Ascending aorta (tissue), 2 donors: Measurements from ENCODE around the gene COL19A1. TPM values are rescaled to one million over a fixed set of nuclear protein-coding genes. Genes with fewer than 3 reads are reported as not detected.

ENCODE experiments used
- DNase-seq, 2 donors: peaks; one replicate each; pipeline ENCODE4 v3.0.0-alpha.2; 2019; ENCODE audit warnings: low spot score in 2 of 2
- H3K27ac ChIP-seq, 2 donors: fragments of 200-600 bp; sonication (generic); one replicate each; pipeline ENCODE4 v1.5.1; 2016 to 2017; ENCODE audit warnings: mild to moderate bottlenecking in 1 of 2
- H3K27me3 ChIP-seq: fragments of 200-600 bp; sonication (generic); one replicate; pipeline ENCODE4 v1.5.1; 2017
- H3K36me3 ChIP-seq, 2 donors: fragments of 200-600 bp; sonication (generic); one replicate each; pipeline ENCODE4 v1.5.1; 2016
- H3K4me1 ChIP-seq, 2 donors: fragments of 200-600 bp; sonication (generic); one replicate each; pipeline ENCODE4 v1.5.1; 2016 to 2017; ENCODE audit warnings: mild to moderate bottlenecking in 1 of 2
- H3K4me3 ChIP-seq, 2 donors: fragments of 200-600 bp; sonication (generic); one replicate each; pipeline ENCODE4 v1.5.1; 2016 to 2017; ENCODE audit warnings: mild to moderate bottlenecking in 1 of 2
- H3K9me3 ChIP-seq, 2 donors: fragments of 200-600 bp; sonication (generic); one replicate each; pipeline ENCODE4 v1.5.1; 2016
- intact Hi-C: fragments of 100-400 bp; cut with DNase I; formaldehyde crosslinking; loops from one replicate; pipeline ENCODE4 v1.15.1; 2023
- total RNA-seq: library from RNA; depleted of rRNA; stranded (reverse); fragments of >200 nt; gene quantifications from one replicate; pipeline ENCODE4 v1.1.0, GENCODE V29; 2016
- TF ChIP-seq, protein P1 (sequence below), 3 experiments: fragments of 200-600 bp in 2 of 3; fragments of 450-650 bp in 1 of 3; sonication (generic) in 2 of 3; IDR thresholded peaks; one replicate each; pipeline ENCODE4 v1.5.1; 2016 to 2019; ENCODE audit warnings: antibody characterized with exemption in 3 of 3, mild to moderate bottlenecking in 1 of 3, moderate library complexity in 1 of 3

Gene COL19A1
- total RNA-seq, 1 donor from 2014 or later, result not detected

- Histone ChIP-seq H3K4me3 (no peak overlapping the region), H3K9me3 (no peaks in the 10 kb centered on the region), H3K36me3 (no peaks in the 10 kb centered on the region), H3K27me3 (no peaks in the 10 kb centered on the region), H3K4me1 (no peaks in the 10 kb centered on the region), H3K27ac (no peak overlapping the region)
- DNase-seq, result no peak
- intact Hi-C loops, result no loop called here
- TF ChIP-seq, protein P1, sequence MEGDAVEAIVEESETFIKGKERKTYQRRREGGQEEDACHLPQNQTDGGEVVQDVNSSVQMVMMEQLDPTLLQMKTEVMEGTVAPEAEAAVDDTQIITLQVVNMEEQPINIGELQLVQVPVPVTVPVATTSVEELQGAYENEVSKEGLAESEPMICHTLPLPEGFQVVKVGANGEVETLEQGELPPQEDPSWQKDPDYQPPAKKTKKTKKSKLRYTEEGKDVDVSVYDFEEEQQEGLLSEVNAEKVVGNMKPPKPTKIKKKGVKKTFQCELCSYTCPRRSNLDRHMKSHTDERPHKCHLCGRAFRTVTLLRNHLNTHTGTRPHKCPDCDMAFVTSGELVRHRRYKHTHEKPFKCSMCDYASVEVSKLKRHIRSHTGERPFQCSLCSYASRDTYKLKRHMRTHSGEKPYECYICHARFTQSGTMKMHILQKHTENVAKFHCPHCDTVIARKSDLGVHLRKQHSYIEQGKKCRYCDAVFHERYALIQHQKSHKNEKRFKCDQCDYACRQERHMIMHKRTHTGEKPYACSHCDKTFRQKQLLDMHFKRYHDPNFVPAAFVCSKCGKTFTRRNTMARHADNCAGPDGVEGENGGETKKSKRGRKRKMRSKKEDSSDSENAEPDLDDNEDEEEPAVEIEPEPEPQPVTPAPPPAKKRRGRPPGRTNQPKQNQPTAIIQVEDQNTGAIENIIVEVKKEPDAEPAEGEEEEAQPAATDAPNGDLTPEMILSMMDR (IDR thresholded peaks at IDR 0.05), result no peak
These were observed 167.4 kb downstream of the COL19A1 start for GRCh38 chr6:70033781-70034180.

- H3K9me3 ChIP-seq, result no peaks in the 10 kb centered on the region
- intact Hi-C loops, result no loop called here
These were observed 171.1 kb downstream of the COL19A1 start for GRCh38 chr6:70037445-70037844.

DNA sequence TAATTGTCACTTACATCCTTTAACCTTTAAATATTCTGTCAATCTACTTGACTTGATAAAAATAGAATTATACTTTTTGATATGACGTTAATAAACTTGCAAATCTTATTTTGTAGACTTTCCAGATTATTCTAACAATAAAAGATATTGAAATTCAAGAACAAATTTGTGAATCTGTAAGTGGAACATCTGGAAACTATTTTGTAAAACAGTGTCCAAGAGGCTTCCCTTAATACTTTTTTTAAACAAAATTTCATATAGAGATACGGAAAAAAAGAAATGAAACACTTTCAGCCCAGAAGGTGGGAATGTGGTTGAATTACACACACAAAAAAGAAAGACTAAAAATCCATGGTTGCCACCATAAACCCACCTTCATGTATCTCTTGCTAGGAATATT lies 174.4 kb downstream of the COL19A1 start:
- intact Hi-C loops, result no loop called here
- Histone ChIP-seq H3K36me3 (no peaks in the 10 kb centered on the region), H3K27ac (no peak overlapping the region), H3K9me3 (no peaks in the 10 kb centered on the region), H3K27me3 (no peaks in the 10 kb centered on the region), H3K4me3 (no peak overlapping the region), H3K4me1 (no peaks in the 10 kb centered on the region)
- no peak for DNase-seq
- TF ChIP-seq, protein P1 (IDR thresholded peaks at IDR 0.05), result no peak

More at GRCh38 chr6:70037445-70037844, 171.1 kb downstream of the COL19A1 start:
- H3K27ac ChIP-seq, result no peak overlapping the region
- TF ChIP-seq, protein P1 (IDR thresholded peaks at IDR 0.05), result no peak
- no peaks in the 10 kb centered on the region for H3K27me3 ChIP-seq
- no peak for DNase-seq
- no peaks in the 10 kb centered on the region for H3K36me3 ChIP-seq
- no peaks in the 10 kb centered on the region for H3K4me1 ChIP-seq
- no peak overlapping the region for H3K4me3 ChIP-seq

DNA sequence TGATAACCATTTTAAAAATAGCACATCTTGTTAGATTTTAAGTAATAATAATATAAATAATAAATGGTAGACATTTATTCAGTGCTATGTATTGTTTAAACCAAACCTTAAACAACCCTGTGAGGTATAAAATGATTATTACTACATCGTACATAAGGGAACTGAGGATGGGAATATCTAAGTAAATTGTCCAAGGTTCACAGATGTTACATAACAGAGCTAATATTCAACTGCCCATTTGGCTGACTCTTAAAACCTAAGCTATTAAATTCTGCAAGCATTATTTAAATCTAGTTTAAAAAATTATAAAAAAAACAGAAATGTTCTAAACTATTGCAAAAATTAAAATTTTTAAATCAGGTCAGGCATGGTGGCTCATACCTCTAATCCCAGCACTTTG lies 175.1 kb downstream of the COL19A1 start:
- intact Hi-C loops, result no loop called here
- DNase-seq, result no peak
- Histone ChIP-seq H3K4me1 (no peaks in the 10 kb centered on the region), H3K36me3 (no peaks in the 10 kb centered on the region), H3K27me3 (no peaks in the 10 kb centered on the region), H3K27ac (no peak overlapping the region), H3K4me3 (no peak overlapping the region), H3K9me3 (no peaks in the 10 kb centered on the region)
- TF ChIP-seq, protein P1 (IDR thresholded peaks at IDR 0.05), result no peak

DNA sequence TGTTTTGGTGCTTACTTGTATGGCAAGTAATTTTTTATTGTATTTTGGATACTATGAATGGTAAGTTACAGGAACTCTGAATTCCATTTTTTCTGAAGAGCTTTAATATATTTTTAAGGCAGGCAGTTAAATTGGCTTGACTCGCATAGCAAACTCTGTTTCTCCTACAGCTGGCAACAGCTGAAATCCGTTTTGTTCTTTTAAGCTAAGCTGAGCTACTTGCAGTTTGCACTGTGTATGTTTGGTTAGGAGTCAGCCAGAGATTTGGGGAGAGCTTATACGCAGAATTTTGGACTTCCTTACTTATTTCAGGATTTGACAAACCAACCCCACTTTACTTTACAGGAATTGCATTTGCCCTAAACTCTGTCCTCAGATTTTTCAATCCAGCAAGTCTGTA lies 179.1 kb downstream of the COL19A1 start:
- TF ChIP-seq, protein P1 (IDR thresholded peaks at IDR 0.05), result no peak
- Histone ChIP-seq H3K4me3 (no peak overlapping the region), H3K36me3 (no peaks in the 10 kb centered on the region), H3K4me1 (no peaks in the 10 kb centered on the region), H3K9me3 (no peaks in the 10 kb centered on the region), H3K27me3 (no peaks in the 10 kb centered on the region), H3K27ac (no peak overlapping the region)
- intact Hi-C loops, result no loop called here
- DNase-seq, result no peak
